Stomach (tissue), 9 donors: ENCODE results near the gene IGBP1. TPM values are rescaled to one million over a fixed set of nuclear protein-coding genes. Genes with fewer than 3 reads are reported as not detected.

Experiments
- DNase-seq, 2 donors: peaks; one replicate each; pipeline versions ENCODE4 v3.0.0 to v3.0.0-alpha.2; 2013 to 2019
- H3K27ac ChIP-seq, 5 donors: fragments of 200-600 bp in 4 of 5; sonication (generic) in 4 of 5; one replicate each; pipeline ENCODE4 v1.5.1; 2013 to 2019; ENCODE audit warnings: mild to moderate bottlenecking in 1 of 5, moderate library complexity in 1 of 5
- H3K27me3 ChIP-seq, 3 donors: fragments of 200-600 bp; sonication (generic); one replicate each; pipeline ENCODE4 v1.5.1; 2017 to 2019; ENCODE audit warnings: mixed run types in 1 of 3
- H3K36me3 ChIP-seq, 4 donors: fragments of 200-600 bp; sonication (generic); 1 replicate in 3 of 4; 2 replicates in 1 of 4; pipeline ENCODE4 v1.5.1; 2016 to 2019
- H3K4me1 ChIP-seq, 4 donors: fragments of 200-600 bp; sonication (generic); one replicate each; pipeline ENCODE4 v1.5.1; 2016 to 2019
- H3K4me3 ChIP-seq, 4 donors: fragments of 200-600 bp; sonication (generic) in 3 of 4; one replicate each; pipeline ENCODE4 v1.5.1; 2016 to 2019; ENCODE audit warnings: mild to moderate bottlenecking in 1 of 4
- H3K9me3 ChIP-seq, 4 donors: fragments of 200-600 bp; sonication (generic); one replicate each; pipeline ENCODE4 v1.5.1; 2016 to 2019
- CTCF ChIP-seq, 7 experiments: fragments of 450-650 bp in 4 of 7; fragments of 200-600 bp in 3 of 7; sonication (generic) in 3 of 7; IDR thresholded peaks; one replicate each; pipeline ENCODE4 v1.5.1; 2016 to 2019; ENCODE audit warnings: antibody characterized with exemption in 7 of 7, control low read depth in 2 of 7, mild to moderate bottlenecking in 1 of 7
- EP300 ChIP-seq: sonication (generic); formaldehyde crosslinking; IDR thresholded peaks from one replicate; pipeline ENCODE4 v1.6.1; 2017; ENCODE audit warnings: antibody characterized with exemption
- POLR2A ChIP-seq, 4 donors: fragments of 450-650 bp; IDR thresholded peaks; one replicate each; pipeline ENCODE4 v1.6.1; 2016; ENCODE audit warnings: antibody characterized with exemption in 4 of 4, control low read depth in 2 of 4, mild to moderate bottlenecking in 1 of 4, moderate library complexity in 1 of 4
- POLR2AphosphoS5 ChIP-seq, 3 donors: sonication (generic); formaldehyde crosslinking; IDR thresholded peaks; one replicate each; pipeline ENCODE4 v1.6.1; 2016; ENCODE audit warnings: antibody characterized with exemption in 3 of 3
- WGBS, 5 donors: extraction: QIAGEN DNeasy Blood & Tissue Kit in 3 of 5; methylation state at CpG; one replicate each; pipeline versions ENCODE4 v1.1.5 to v1.1.7; 2013 to 2018; 5-methylcytosine and 5-hydroxymethylcytosine counted together
- intact Hi-C: fragments of 100-400 bp; cut with DNase I; formaldehyde crosslinking; loops from one replicate; pipeline ENCODE4 v1.15.1; 2023; ENCODE audit warnings: low total_unique reads
- polyA plus RNA-seq, 3 donors: library from polyadenylated mRNA; stranded (reverse); fragments of 200-250 nt; gene quantifications; one replicate each; pipeline ENCODE4 v1.2.3, GENCODE V29; 2013
- total RNA-seq, 5 donors: library from RNA; depleted of rRNA; stranded (reverse); fragments of >200 nt; gene quantifications; one replicate each; pipeline versions ENCODE4 v1.1.0 to v1.2.3, GENCODE V29; 2014 to 2016
- donor health status: healthy with polysubstance abuse.
- donor health status: Bipolar disorder and iron deficiency.
- donor health status: healthy.

IGBP1 gene
- total and polyA plus RNA-seq, 8 donors = 24.6 to 130 (median 67.2) TPM

- no peaks in the 10 kb centered on the region for H3K9me3 ChIP-seq
- no peak overlapping the region for H3K27ac ChIP-seq
- 73 to 91% (median 87%) methylated on average over 3 of the region's 3 CpGs for WGBS, 5 donors
- no peak for DNase-seq
- TF ChIP-seq CTCF (IDR thresholded peaks at IDR 0.05) (no peak), POLR2A (IDR thresholded peaks at IDR 0.05) (no peak), POLR2AphosphoS5 (IDR thresholded peaks at IDR 0.05) (no peak), EP300 (no peak)
- peaks cover 0 to 19% (median 15%) of the 10 kb centered on the region in 4 donors for H3K36me3 ChIP-seq
- intact Hi-C loops = no loop called here
- H3K27me3 ChIP-seq = no peaks in the 10 kb centered on the region
- no peak overlapping the region for H3K4me3 ChIP-seq
- peaks cover 8 to 14% (median 10%) of the 10 kb centered on the region in 4 donors for H3K4me1 ChIP-seq
These were observed 6.5 kb downstream of the IGBP1 start for GRCh38 chrX:70139736-70140135.

- intact Hi-C loops = no loop called here
- DNase-seq = no peak
- no peaks in the 10 kb centered on the region for H3K4me1 ChIP-seq
- no peak overlapping the region for H3K4me3 ChIP-seq
- no peak for TF ChIP-seq POLR2AphosphoS5 (IDR thresholded peaks at IDR 0.05)
- TF ChIP-seq CTCF (IDR thresholded peaks at IDR 0.05) = no peak
- no peak for TF ChIP-seq POLR2A (IDR thresholded peaks at IDR 0.05)
- TF ChIP-seq EP300 = no peak
- no peaks in the 10 kb centered on the region for H3K9me3 ChIP-seq
- WGBS, 5 donors = 85 to 97% (median 88%) methylated on average over 2 of the region's 2 CpGs
- H3K36me3 ChIP-seq = peaks cover 0 to 16% (median 14%) of the 10 kb centered on the region in 4 donors
- no peaks in the 10 kb centered on the region for H3K27me3 ChIP-seq
- no peak overlapping the region for H3K27ac ChIP-seq
These were observed 8.1 kb downstream of the IGBP1 start for GRCh38 chrX:70141373-70141772.

- intact Hi-C loops = no loop called here
- TF ChIP-seq POLR2A (IDR thresholded peaks at IDR 0.05) (no peak), CTCF (IDR thresholded peaks at IDR 0.05) (no peak), EP300 (no peak), POLR2AphosphoS5 (IDR thresholded peaks at IDR 0.05) (no peak)
- 70 to 91% (median 87%) methylated on average over 15 to 19 of the region's 19 CpGs for WGBS, 5 donors
These were observed 33.6 kb downstream of the IGBP1 start for GRCh38 chrX:70166601-70167590.

GRCh38 chrX:70168238-70169188, 35.3 kb downstream of the IGBP1 start:
- TF ChIP-seq POLR2A (IDR thresholded peaks at IDR 0.05) = no peak
- TF ChIP-seq EP300 = no peak
- TF ChIP-seq CTCF (IDR thresholded peaks at IDR 0.05) = no peak
- TF ChIP-seq POLR2AphosphoS5 (IDR thresholded peaks at IDR 0.05) = no peak
- no peaks in the 10 kb centered on the region for H3K9me3 ChIP-seq
- WGBS, 5 donors = 24 to 42% (median 36%) methylated on average over 11 of the region's 11 CpGs
- peaks cover 0 to 29% (median 21%) of the 10 kb centered on the region in 4 donors for H3K36me3 ChIP-seq
- peak in 1 of 2 donors; percentile 50 for DNase-seq
- H3K27me3 ChIP-seq = no peaks in the 10 kb centered on the region
- peaks cover 0 to 9% (median 4%) of the 10 kb centered on the region in 4 donors for H3K4me1 ChIP-seq
- H3K27ac ChIP-seq = peak overlapping the region in 4 of 5 donors; percentile 15 to 49 (median 44)
- no peak overlapping the region for H3K4me3 ChIP-seq
- intact Hi-C loops = no loop called here

More at GRCh38 chrX:70166601-70167590, 33.6 kb downstream of the IGBP1 start:
- Histone ChIP-seq H3K4me3 (no peak overlapping the region), H3K36me3 (peaks cover 0 to 41% (median 26%) of the 10 kb centered on the region in 4 donors), H3K27ac (no peak overlapping the region), H3K4me1 (peaks cover 0 to 9% (median 4%) of the 10 kb centered on the region in 4 donors), H3K9me3 (no peaks in the 10 kb centered on the region), H3K27me3 (no peaks in the 10 kb centered on the region)
- DNase-seq = no peak
